ENCODE measurements around the gene HIGD2A. TPM values are rescaled to one million over a fixed set of nuclear protein-coding genes. Genes with fewer than 3 reads are reported as not detected.

Gene HIGD2A
- polyA plus RNA-seq, 1 of the 3 experiments (the other 2 are of a cell fraction), result 211 TPM

GRCh38 chr5:176415952-176416924, 27.7 kb downstream of the HIGD2A start, which contains the start of gene CLTB:
CLTB (minus strand) TSS chr5:176416539; CDS start chr5:176416363, 176 bp downstream.
- Histone ChIP-seq H3K9ac (peak within 1 kb of the TSS; percentile 70), H3K36me3 (replicated peaks in 1 of 2; ENCODE audit: control insufficient read depth in 1 of 2, insufficient read depth in 2 of 2, low read length in 1 of 2) (no peaks in the 10 kb centered on the region), H4K20me1 (ENCODE audit: insufficient read depth) (no peaks in the 10 kb centered on the region), H3K9me3 (no peaks in the 10 kb centered on the region), H3F3A (replicated peaks; ENCODE audit: insufficient read depth) (no peaks in the 10 kb centered on the region), H3K4me1 (ENCODE audit: control insufficient read depth in 1 of 2, insufficient read depth in 2 of 2, low read depth in 1 of 2, low read length in 1 of 2) (peaks cover 0 to 12% of the 10 kb centered on the region in 2 experiments; a peak in 2 of 4 replicates), H3K79me2 (ENCODE audit: insufficient read depth) (peaks cover 21% of the 10 kb centered on the region; the same call in 1 of the 2 replicates), H3K9me2 (no peaks in the 10 kb centered on the region), H3K4me3 (ENCODE audit: low read depth in 2 of 2, low read length in 1 of 2) (peak within 1 kb of the TSS; percentile 73 to 97), H3K4me2 (peak within 1 kb of the TSS; percentile 93), H3K27ac (ENCODE audit: low read depth in 2 of 2, low read length in 1 of 2) (peak within 1 kb of the TSS; percentile 12 to 70; a peak in 3 of 4 replicates), H3K27me3 (ENCODE audit: insufficient read depth) (no peaks in the 10 kb centered on the region), H2AFZ (ENCODE audit: low read depth) (peak within 1 kb of the TSS; percentile 91)
- WGBS (ENCODE audit: low lambda C conversion rate), result 11% methylated on average over 9 of the region's 107 CpGs
- ChIA-PET POLR2A (interaction anchor here (0.9 to 1.9 kb wide), 3 partner anchors 27 to 127 kb away, joined by 3 to 6 read pairs (median 4); partner anchors contain the start of gene KIAA1191), CTCF (interaction anchor here (0.6 to 3.6 kb wide), 40 partner anchors 9 to 686 kb away, joined by 3 to 47 read pairs (median 4); partner anchors contain the start of genes EIF4E1B, FAF2, HIGD2A and NOP16)
- TF ChIP-seq SIN3A (IDR thresholded peaks at IDR 0.05; ENCODE audit: borderline replicate concordance, low read depth, low read length), result peak; percentile 62; the same call in 1 of the 2 replicates
- TF ChIP-seq PBX3 (IDR thresholded peaks at IDR 0.05), result no peak
- peak; percentile 18; the same call in 1 of the 2 replicates for TF ChIP-seq TAF1 (IDR thresholded peaks at IDR 0.05; ENCODE audit: borderline replicate concordance, low read depth, low read length)
- TF ChIP-seq USF2 (IDR thresholded peaks at IDR 0.05; ENCODE audit: borderline replicate concordance, low read depth, low read length), result no peak
- peak; percentile 60; the same call in 1 of the 2 replicates for TF ChIP-seq MAX (IDR thresholded peaks at IDR 0.05; ENCODE audit: low read depth)
- peak; percentile 21; the same call in 1 of the 2 replicates for TF ChIP-seq YY1 (IDR thresholded peaks at IDR 0.05; ENCODE audit: low read depth)
- peak; percentile 82 for TF ChIP-seq RAD21 (IDR thresholded peaks at IDR 0.05; ENCODE audit: low read length)
- peak; percentile 55 for TF ChIP-seq CTCF (IDR thresholded peaks at IDR 0.05)
- TF ChIP-seq SMC3 (IDR thresholded peaks at IDR 0.05; ENCODE audit: low read depth, low read length), result peak; percentile 78
- TF ChIP-seq MXI1 (IDR thresholded peaks at IDR 0.05; ENCODE audit: low read depth, low read length), result peak; percentile 66
- no peak for TF ChIP-seq POLR2AphosphoS5 (IDR thresholded peaks at IDR 0.05; ENCODE audit: low read depth, low read length)
- no peak for TF ChIP-seq MEF2A (IDR thresholded peaks at IDR 0.05; ENCODE audit: borderline replicate concordance, low read depth)
- peak; percentile 98 for DNase-seq

Measured in SK-N-SH (cell line).